WTC11 (cell line): ENCODE measurements around the gene RBM34. TPM values are rescaled to one million over a fixed set of nuclear protein-coding genes. Genes with fewer than 3 reads are reported as not detected.
A peak's percentile ranks its signal among the peaks of the same experiment; 100 is the strongest.

Experiments used
- ATAC-seq: fragments of 200-7000 bp; cut with Tn5 transposase; 2 replicates; pipeline ENCODE4 v1.10.0; 2021; ENCODE audit warnings: mild to moderate bottlenecking, moderate library complexity
- CTCF ChIA-PET: fragments of 300-600 bp; sonication (Branson Sonifier 250); formaldehyde crosslinking; loops from one replicate; lab custom pipeline; 2021; ENCODE audit warnings: antibody characterized with exemption; lab: Charles Lee
- POLR2A ChIA-PET: fragments of 350-600 bp; sonication (Branson Sonifier 250); formaldehyde crosslinking; loops from one replicate; lab custom pipeline; 2021; ENCODE audit warnings: antibody characterized with exemption; lab: Charles Lee
- DNase-seq: peaks from one replicate; pipeline ENCODE4 v3.0.0; 2021; ENCODE audit warnings: low spot score
- H3K27ac Mint-ChIP-seq: 2 replicates; pipeline ENCODE4 v1.8.0; 2021; ENCODE audit warnings: mixed read lengths
- H3K27me3 Mint-ChIP-seq: 2 replicates; pipeline ENCODE4 v1.8.0; 2021; ENCODE audit warnings: low read depth, mild to moderate bottlenecking, moderate library complexity, mixed read lengths
- H3K36me3 Mint-ChIP-seq: 2 replicates; pipeline ENCODE4 v1.8.0; 2021; ENCODE audit warnings: mixed read lengths
- H3K4me1 Mint-ChIP-seq: 2 replicates; pipeline ENCODE4 v1.8.0; 2022; ENCODE audit warnings: mixed read lengths
- H3K4me3 Mint-ChIP-seq: 2 replicates; pipeline ENCODE4 v1.8.0; 2021; ENCODE audit warnings: mild to moderate bottlenecking, moderate library complexity, mixed read lengths
- H3K9me3 Mint-ChIP-seq: 2 replicates; pipeline ENCODE4 v1.8.0; 2021; ENCODE audit warnings: mixed read lengths
- CREM ChIP-seq: sonication (generic); formaldehyde crosslinking; IDR thresholded peaks from 2 replicates; pipeline ENCODE4 v1.8.1; 2022; ENCODE audit warnings: mild to moderate bottlenecking, missing genetic modification reagents, moderate library complexity
- EMX1 ChIP-seq: fragments of 250-450 bp; sonication (Bioruptor Pico); IDR thresholded peaks from 2 replicates; pipeline ENCODE4 v1.8.0; 2021; ENCODE audit warnings: mild to moderate bottlenecking
- FOXK1 ChIP-seq: sonication (generic); formaldehyde crosslinking; IDR thresholded peaks from 2 replicates; pipeline ENCODE4 v1.8.0; 2022; ENCODE audit warnings: mild to moderate bottlenecking, moderate library complexity, missing genetic modification reagents
- FOXP1 ChIP-seq: sonication (generic); formaldehyde crosslinking; IDR thresholded peaks from 2 replicates; pipeline ENCODE4 v1.8.0; 2022; ENCODE audit warnings: missing genetic modification reagents, mild to moderate bottlenecking, moderate library complexity, borderline replicate concordance
- GABPB1 ChIP-seq: sonication (generic); formaldehyde crosslinking; IDR thresholded peaks from 2 replicates; pipeline ENCODE4 v1.8.1; 2023; ENCODE audit warnings: mild to moderate bottlenecking, missing genetic modification reagents
- GTF2I ChIP-seq: fragments of 250-450 bp; sonication (Bioruptor Pico); conservative IDR thresholded peaks from 2 replicates; pipeline ENCODE4 v1.4.0; 2021; ENCODE audit warnings: mild to moderate bottlenecking
- JUN ChIP-seq: sonication (generic); formaldehyde crosslinking; IDR thresholded peaks from 2 replicates; pipeline ENCODE4 v1.8.0; 2023; ENCODE audit warnings: mild to moderate bottlenecking, missing genetic modification reagents
- MXD4 ChIP-seq: fragments of 250-450 bp; sonication (Bioruptor Pico); IDR thresholded peaks from 2 replicates; pipeline ENCODE4 v1.8.0; 2021; ENCODE audit warnings: mild to moderate bottlenecking, moderate library complexity, borderline replicate concordance
- NR1H2 ChIP-seq: sonication (generic); formaldehyde crosslinking; IDR thresholded peaks from 2 replicates; pipeline ENCODE4 v1.9.0; 2021; ENCODE audit warnings: mild to moderate bottlenecking, moderate library complexity, missing genetic modification reagents
- NR2C2 ChIP-seq: sonication (generic); formaldehyde crosslinking; IDR thresholded peaks from 2 replicates; pipeline ENCODE4 v1.8.0; 2022; ENCODE audit warnings: mild to moderate bottlenecking, missing genetic modification reagents
- NR3C1 ChIP-seq: sonication (generic); formaldehyde crosslinking; conservative IDR thresholded peaks from 2 replicates; pipeline ENCODE4 v1.8.1; 2023; ENCODE audit warnings: low read depth, mild to moderate bottlenecking, missing genetic modification reagents
- OVOL2 ChIP-seq: fragments of 250-450 bp; sonication (Bioruptor Pico); IDR thresholded peaks from 2 replicates; pipeline ENCODE4 v1.9.0; 2021; ENCODE audit warnings: mild to moderate bottlenecking, borderline replicate concordance
- PRRX2 ChIP-seq: fragments of 250-450 bp; sonication (Bioruptor Pico); IDR thresholded peaks from 2 replicates; pipeline ENCODE4 v1.8.0; 2021; ENCODE audit warnings: mild to moderate bottlenecking
- STAT6 ChIP-seq: sonication (generic); formaldehyde crosslinking; conservative IDR thresholded peaks from 2 replicates; pipeline ENCODE4 v1.8.1; 2023; ENCODE audit warnings: mild to moderate bottlenecking, low read depth, missing genetic modification reagents, moderate library complexity
- TP53 ChIP-seq: sonication (generic); formaldehyde crosslinking; IDR thresholded peaks from 2 replicates; pipeline ENCODE4 v1.8.1; 2023; ENCODE audit warnings: mild to moderate bottlenecking, missing genetic modification reagents
- ZMAT4 ChIP-seq: fragments of 250-450 bp; sonication (Bioruptor Pico); IDR thresholded peaks from 2 replicates; pipeline ENCODE4 v1.9.0; 2021; ENCODE audit warnings: mild to moderate bottlenecking
- ZNF219 ChIP-seq: sonication (generic); formaldehyde crosslinking; IDR thresholded peaks from 2 replicates; pipeline ENCODE4 v1.8.0; 2023; ENCODE audit warnings: missing genetic modification reagents, mild to moderate bottlenecking, borderline replicate concordance
- ZNF232 ChIP-seq: sonication (generic); formaldehyde crosslinking; IDR thresholded peaks from 2 replicates; pipeline ENCODE4 v1.8.0; 2022; ENCODE audit warnings: mild to moderate bottlenecking, missing genetic modification reagents
- ZNF423 ChIP-seq: fragments of 250-450 bp; sonication (Bioruptor Pico); IDR thresholded peaks from 2 replicates; pipeline ENCODE4 v2.1.2; 2022; ENCODE audit warnings: mild to moderate bottlenecking, moderate library complexity
- total RNA-seq: library from RNA; stranded (reverse); gene quantifications from 3 replicates; pipeline ENCODE4 v1.2.3, GENCODE V29; 2021
- TF ChIP-seq, protein P1 (sequence below): sonication (generic); formaldehyde crosslinking; IDR thresholded peaks from 2 replicates; pipeline ENCODE4 v1.8.0; 2023; ENCODE audit warnings: missing genetic modification reagents
- TF ChIP-seq, protein P2 (sequence below): sonication (generic); formaldehyde crosslinking; IDR thresholded peaks from 2 replicates; pipeline ENCODE4 v1.8.1; 2023; ENCODE audit warnings: mild to moderate bottlenecking, moderate library complexity, missing genetic modification reagents
- TF ChIP-seq, protein P3 (sequence below): sonication (generic); formaldehyde crosslinking; IDR thresholded peaks from 2 replicates; pipeline ENCODE4 v1.8.1; 2022; ENCODE audit warnings: missing genetic modification reagents, borderline replicate concordance
- TF ChIP-seq, protein P4 (sequence below): sonication (generic); formaldehyde crosslinking; IDR thresholded peaks from 2 replicates; pipeline ENCODE4 v1.8.1; 2023; ENCODE audit warnings: mild to moderate bottlenecking, missing genetic modification reagents
- TF ChIP-seq, protein P5 (sequence below): sonication (generic); formaldehyde crosslinking; IDR thresholded peaks from 2 replicates; pipeline ENCODE4 v1.8.0; 2022; ENCODE audit warnings: mild to moderate bottlenecking, missing genetic modification reagents

Gene RBM34
- total RNA-seq, 1 experiment from 2014 or later = 112 TPM

GRCh38 chr1:235129774-235130570 is 31.1 kb downstream of the RBM34 start:
- ChIA-PET POLR2A (no interaction called here), CTCF (interaction anchor here (0.7 to 1.0 kb wide), 2 partner anchors 26 to 502 kb away, joined by 3 read pairs; no protein-coding TSS in a partner anchor)
- Mint-ChIP-seq H3K27me3 (no peaks in the 10 kb centered on the region), H3K9me3 (no peaks in the 10 kb centered on the region), H3K4me1 (peaks cover 31% of the 10 kb centered on the region), H3K27ac (peak overlapping the region; percentile 96), H3K4me3 (peak overlapping the region; percentile 99), H3K36me3 (peaks cover 46% of the 10 kb centered on the region)
- TF ChIP-seq OVOL2 (CRISPR knock-in tag) (no peak), FOXP1 (CRISPR knock-in tag) (no peak), ZNF219 (CRISPR knock-in tag) (no peak), NR1H2 (no peak)
- TF ChIP-seq, protein P1, sequence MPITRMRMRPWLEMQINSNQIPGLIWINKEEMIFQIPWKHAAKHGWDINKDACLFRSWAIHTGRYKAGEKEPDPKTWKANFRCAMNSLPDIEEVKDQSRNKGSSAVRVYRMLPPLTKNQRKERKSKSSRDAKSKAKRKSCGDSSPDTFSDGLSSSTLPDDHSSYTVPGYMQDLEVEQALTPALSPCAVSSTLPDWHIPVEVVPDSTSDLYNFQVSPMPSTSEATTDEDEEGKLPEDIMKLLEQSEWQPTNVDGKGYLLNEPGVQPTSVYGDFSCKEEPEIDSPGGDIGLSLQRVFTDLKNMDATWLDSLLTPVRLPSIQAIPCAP (CRISPR knock-in tag) = no peak
- TF ChIP-seq, protein P2, sequence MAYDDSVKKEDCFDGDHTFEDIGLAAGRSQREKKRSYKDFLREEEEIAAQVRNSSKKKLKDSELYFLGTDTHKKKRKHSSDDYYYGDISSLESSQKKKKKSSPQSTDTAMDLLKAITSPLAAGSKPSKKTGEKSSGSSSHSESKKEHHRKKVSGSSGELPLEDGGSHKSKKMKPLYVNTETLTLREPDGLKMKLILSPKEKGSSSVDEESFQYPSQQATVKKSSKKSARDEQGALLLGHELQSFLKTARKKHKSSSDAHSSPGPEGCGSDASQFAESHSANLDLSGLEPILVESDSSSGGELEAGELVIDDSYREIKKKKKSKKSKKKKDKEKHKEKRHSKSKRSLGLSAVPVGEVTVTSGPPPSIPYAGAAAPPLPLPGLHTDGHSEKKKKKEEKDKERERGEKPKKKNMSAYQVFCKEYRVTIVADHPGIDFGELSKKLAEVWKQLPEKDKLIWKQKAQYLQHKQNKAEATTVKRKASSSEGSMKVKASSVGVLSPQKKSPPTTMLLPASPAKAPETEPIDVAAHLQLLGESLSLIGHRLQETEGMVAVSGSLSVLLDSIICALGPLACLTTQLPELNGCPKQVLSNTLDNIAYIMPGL (CRISPR knock-in tag) = no peak
- TF ChIP-seq, protein P3, sequence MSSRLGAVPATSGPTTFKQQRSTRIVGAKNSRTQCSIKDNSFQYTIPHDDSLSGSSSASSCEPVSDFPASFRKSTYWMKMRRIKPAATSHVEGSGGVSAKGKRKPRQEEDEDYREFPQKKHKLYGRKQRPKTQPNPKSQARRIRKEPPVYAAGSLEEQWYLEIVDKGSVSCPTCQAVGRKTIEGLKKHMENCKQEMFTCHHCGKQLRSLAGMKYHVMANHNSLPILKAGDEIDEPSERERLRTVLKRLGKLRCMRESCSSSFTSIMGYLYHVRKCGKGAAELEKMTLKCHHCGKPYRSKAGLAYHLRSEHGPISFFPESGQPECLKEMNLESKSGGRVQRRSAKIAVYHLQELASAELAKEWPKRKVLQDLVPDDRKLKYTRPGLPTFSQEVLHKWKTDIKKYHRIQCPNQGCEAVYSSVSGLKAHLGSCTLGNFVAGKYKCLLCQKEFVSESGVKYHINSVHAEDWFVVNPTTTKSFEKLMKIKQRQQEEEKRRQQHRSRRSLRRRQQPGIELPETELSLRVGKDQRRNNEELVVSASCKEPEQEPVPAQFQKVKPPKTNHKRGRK (CRISPR knock-in tag) = no peak
- TF ChIP-seq, protein P4, sequence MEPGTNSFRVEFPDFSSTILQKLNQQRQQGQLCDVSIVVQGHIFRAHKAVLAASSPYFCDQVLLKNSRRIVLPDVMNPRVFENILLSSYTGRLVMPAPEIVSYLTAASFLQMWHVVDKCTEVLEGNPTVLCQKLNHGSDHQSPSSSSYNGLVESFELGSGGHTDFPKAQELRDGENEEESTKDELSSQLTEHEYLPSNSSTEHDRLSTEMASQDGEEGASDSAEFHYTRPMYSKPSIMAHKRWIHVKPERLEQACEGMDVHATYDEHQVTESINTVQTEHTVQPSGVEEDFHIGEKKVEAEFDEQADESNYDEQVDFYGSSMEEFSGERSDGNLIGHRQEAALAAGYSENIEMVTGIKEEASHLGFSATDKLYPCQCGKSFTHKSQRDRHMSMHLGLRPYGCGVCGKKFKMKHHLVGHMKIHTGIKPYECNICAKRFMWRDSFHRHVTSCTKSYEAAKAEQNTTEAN (CRISPR knock-in tag) = no peak
- ATAC-seq (0 out of 2 replicates have a peak, but pooled peaks have one; percentile 4), DNase-seq (no peak)

DNA sequence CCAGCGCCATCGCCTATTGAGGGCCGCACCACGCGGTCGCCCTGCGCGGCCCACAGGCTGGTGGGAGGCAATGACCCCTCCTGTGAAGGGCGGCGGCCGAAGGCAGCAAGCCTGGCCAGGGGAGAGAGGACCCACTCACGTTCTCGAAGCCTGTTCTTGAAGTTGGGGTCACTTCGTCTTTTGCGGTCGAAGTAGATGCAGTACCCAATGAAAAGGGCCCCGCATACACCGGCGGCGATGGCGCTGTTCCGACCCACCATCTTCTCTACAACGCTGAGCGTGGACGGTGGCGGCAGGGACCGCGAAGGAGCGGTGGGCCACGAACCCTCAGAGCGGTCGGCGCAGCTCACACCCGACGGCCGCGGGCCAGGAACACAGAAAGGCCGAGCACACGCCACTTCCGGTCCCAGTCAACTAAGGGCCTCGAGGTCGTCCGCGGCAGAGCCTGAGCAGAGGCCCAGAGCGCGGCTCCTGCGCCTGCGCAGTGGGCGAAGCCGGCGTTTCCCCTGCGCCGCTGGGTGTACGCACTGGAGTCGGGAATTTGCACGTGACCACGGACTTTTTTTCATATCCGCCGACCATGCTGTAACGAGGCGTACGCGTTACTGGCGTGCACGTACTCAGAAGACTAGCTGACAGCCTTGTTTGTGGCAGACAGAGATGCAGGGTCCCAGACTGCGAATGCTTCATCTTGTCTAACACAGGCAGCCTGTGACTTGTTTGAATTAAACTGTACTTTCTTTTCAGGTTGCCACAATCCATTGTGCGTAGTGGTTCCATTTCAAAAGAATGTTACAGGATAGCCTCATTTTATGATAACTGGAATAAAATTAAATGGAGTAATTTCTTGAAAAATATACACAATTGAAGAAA is 32.4 kb downstream of the RBM34 start, which contains the start of gene TOMM20:
TOMM20 (minus strand) TSS at position 382 of the 873 bp plus-strand sequence; CDS start at position 260, 122 bp downstream.
- Mint-ChIP-seq H3K36me3 (peaks cover 45% of the 10 kb centered on the region), H3K4me1 (peaks cover 38% of the 10 kb centered on the region), H3K9me3 (no peaks in the 10 kb centered on the region), H3K27ac (peak within 1 kb of the TSS; percentile 98), H3K4me3 (peak within 1 kb of the TSS; percentile 99), H3K27me3 (no peaks in the 10 kb centered on the region)
- ATAC-seq = peak; percentile 93
- DNase-seq = peak; percentile 94
- ChIA-PET POLR2A (interaction anchor here (0.9 to 1.3 kb wide), 3 partner anchors 32 to 376 kb away, joined by 4 to 7 read pairs (median 5); partner anchors contain the start of genes ARID4B, B3GALNT2, GGPS1 and RBM34), CTCF (interaction anchor here (1.0 to 1.2 kb wide), 2 partner anchors 27 to 32 kb away, joined by 3 read pairs; partner anchors contain the start of gene RBM34)
- TF ChIP-seq STAT6 (CRISPR knock-in tag) (no peak), NR3C1 (no peak), JUN (CRISPR knock-in tag) (0 out of 2 replicates have a peak, but pooled peaks have one; percentile 36), ZNF423 (CRISPR knock-in tag) (no peak; the same call in none of the 2 replicates), CREM (CRISPR knock-in tag) (peak; percentile 86), EMX1 (no peak), ZMAT4 (CRISPR knock-in tag) (no peak), MXD4 (CRISPR knock-in tag) (no peak), PRRX2 (CRISPR knock-in tag) (no peak), NR2C2 (CRISPR knock-in tag) (no peak), GTF2I (CRISPR knock-in tag) (no peak), TP53 (CRISPR knock-in tag) (no peak), FOXP1 (CRISPR knock-in tag) (peak; percentile 72; the same call in 1 of the 2 replicates), GABPB1 (CRISPR knock-in tag) (peak; percentile 81), ZNF232 (peak; percentile 57; the same call in 1 of the 2 replicates), FOXK1 (CRISPR knock-in tag) (peak; percentile 88)
- TF ChIP-seq, protein P5, sequence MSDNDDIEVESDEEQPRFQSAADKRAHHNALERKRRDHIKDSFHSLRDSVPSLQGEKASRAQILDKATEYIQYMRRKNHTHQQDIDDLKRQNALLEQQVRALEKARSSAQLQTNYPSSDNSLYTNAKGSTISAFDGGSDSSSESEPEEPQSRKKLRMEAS (CRISPR knock-in tag) = peak; percentile 97
